Esophagus muscularis mucosa (tissue), 4 donors: ENCODE measurements around the gene AZU1. TPM values are rescaled to one million over a fixed set of nuclear protein-coding genes. Genes with fewer than 3 reads are reported as not detected.
"Not testable (repeated sequence)": the region's sequence is repeated elsewhere in the genome, so short reads cannot be mapped to it uniquely, and the experiment has no call there.

Experiments
- DNase-seq: peaks from one replicate; pipeline ENCODE4 v3.0.0-alpha.2; 2017; ENCODE audit errors: extremely low spot score
- H3K27ac ChIP-seq, 4 donors: fragments of 200-600 bp; sonication (generic); replicated peaks in 1 of 4; 1 replicate in 3 of 4; 2 replicates in 1 of 4; pipeline ENCODE4 v1.5.1; 2016 to 2019; ENCODE audit warnings: mild to moderate bottlenecking in 1 of 4
- H3K27me3 ChIP-seq, 4 donors: fragments of 200-600 bp; sonication (generic); one replicate each; pipeline versions ENCODE4 v1.5.1 to v1.6.0; 2016 to 2019
- H3K36me3 ChIP-seq, 4 donors: fragments of 200-600 bp; sonication (generic); one replicate each; pipeline ENCODE4 v1.5.1; 2016 to 2019
- H3K4me1 ChIP-seq, 4 donors: fragments of 200-600 bp; sonication (generic); one replicate each; pipeline ENCODE4 v1.5.1; 2016 to 2019
- H3K4me3 ChIP-seq, 4 donors: fragments of 200-600 bp; sonication (generic); 1 replicate in 2 of 4; 2 replicates in 2 of 4; pipeline ENCODE4 v1.5.1; 2016 to 2019; ENCODE audit warnings: mild to moderate bottlenecking in 4 of 4, moderate library complexity in 1 of 4
- H3K9me3 ChIP-seq, 4 donors: fragments of 200-600 bp; sonication (generic); 1 replicate in 3 of 4; 2 replicates in 1 of 4; pipeline ENCODE4 v1.5.1; 2016 to 2019
- CTCF ChIP-seq, 3 experiments: fragments of 200-600 bp in 2 of 3; fragments of 450-650 bp in 1 of 3; sonication (generic) in 2 of 3; IDR thresholded peaks; one replicate each; pipeline ENCODE4 v1.5.1; 2017 to 2019; ENCODE audit warnings: antibody characterized with exemption in 3 of 3, mild to moderate bottlenecking in 2 of 3, moderate library complexity in 1 of 3
- EP300 ChIP-seq: sonication (generic); formaldehyde crosslinking; IDR thresholded peaks from one replicate; pipeline ENCODE4 v1.6.1; 2017; ENCODE audit warnings: antibody characterized with exemption
- POLR2A ChIP-seq: fragments of 450-650 bp; IDR thresholded peaks from one replicate; pipeline ENCODE4 v1.6.1; 2017; ENCODE audit warnings: antibody characterized with exemption, moderate library complexity, mild to moderate bottlenecking, low read depth
- POLR2AphosphoS5 ChIP-seq, 2 donors: sonication (generic); formaldehyde crosslinking; IDR thresholded peaks; one replicate each; pipeline ENCODE4 v1.6.1; 2017; ENCODE audit warnings: antibody characterized with exemption in 2 of 2
- WGBS: methylation state at CpG from one replicate; pipeline ENCODE4 v1.1.5; 2018; 5-methylcytosine and 5-hydroxymethylcytosine counted together
- intact Hi-C: fragments of 100-400 bp; cut with DNase I; formaldehyde crosslinking; loops from one replicate; pipeline ENCODE4 v1.15.1; 2023
- total RNA-seq, 4 donors: library from RNA; depleted of rRNA; stranded (reverse); fragments of >200 nt; gene quantifications; one replicate each; pipeline versions ENCODE4 v1.1.0 to v1.2.1, GENCODE V29; 2016

AZU1 gene
- total RNA-seq, 4 donors from 2014 or later: 0.40 to 1.3 TPM; not detected in 2

- H3K4me3 ChIP-seq: no peak overlapping the region
- DNase-seq: no peak
- no peak for TF ChIP-seq POLR2A
- TF ChIP-seq CTCF (IDR thresholded peaks at IDR 0.05): no peak
- TF ChIP-seq POLR2AphosphoS5 (IDR thresholded peaks at IDR 0.05): no peak
- TF ChIP-seq EP300: no peak
- H3K27ac ChIP-seq: no peak overlapping the region
- peaks cover 10 to 20% (median 13%) of the 10 kb centered on the region in 4 donors for H3K4me1 ChIP-seq
- intact Hi-C loops: no loop called here
- H3K9me3 ChIP-seq: no peaks in the 10 kb centered on the region
- 88% methylated on average over 21 of the region's 28 CpGs for WGBS
- H3K36me3 ChIP-seq: peaks cover 20 to 92% (median 75%) of the 10 kb centered on the region in 4 donors
- H3K27me3 ChIP-seq: no peaks in the 10 kb centered on the region
Observed at GRCh38 chr19:875265-875879, 47.7 kb downstream of the AZU1 start.

- intact Hi-C loops: no loop called here
- H3K36me3 ChIP-seq: peaks cover 26 to 92% (median 76%) of the 10 kb centered on the region in 4 donors
Observed at GRCh38 chr19:876089-876488, 48.5 kb downstream of the AZU1 start.

GRCh38 chr19:876780-877314 is 49.2 kb downstream of the AZU1 start:
- Histone ChIP-seq H3K27ac (no peak overlapping the region), H3K4me3 (no peak overlapping the region), H3K9me3 (no peaks in the 10 kb centered on the region), H3K36me3 (peaks cover 31 to 94% (median 81%) of the 10 kb centered on the region in 4 donors), H3K4me1 (peaks cover 7 to 13% (median 9%) of the 10 kb centered on the region in 4 donors), H3K27me3 (no peaks in the 10 kb centered on the region)
- 96% methylated on average over 8 of the region's 29 CpGs for WGBS
- DNase-seq: no peak
- TF ChIP-seq POLR2A (no peak), CTCF (IDR thresholded peaks at IDR 0.05) (no peak), POLR2AphosphoS5 (IDR thresholded peaks at IDR 0.05) (no peak), EP300 (no peak)
- intact Hi-C loops: no loop called here

More at GRCh38 chr19:876089-876488, 48.5 kb downstream of the AZU1 start:
- H3K4me3 ChIP-seq: no peak overlapping the region
- no peak for DNase-seq
- peaks cover 8 to 15% (median 11%) of the 10 kb centered on the region in 4 donors for H3K4me1 ChIP-seq
- WGBS: 76% methylated on average over 17 of the region's 18 CpGs
- H3K9me3 ChIP-seq: no peaks in the 10 kb centered on the region
- H3K27me3 ChIP-seq: no peaks in the 10 kb centered on the region
- TF ChIP-seq EP300: no peak
- TF ChIP-seq POLR2AphosphoS5 (IDR thresholded peaks at IDR 0.05): no peak
- no peak for TF ChIP-seq POLR2A
- TF ChIP-seq CTCF (IDR thresholded peaks at IDR 0.05): no peak
- H3K27ac ChIP-seq: no peak overlapping the region

GRCh38 chr19:877992-878660 is 50.5 kb downstream of the AZU1 start:
- H3K27ac ChIP-seq, intact Hi-C loops, H3K27me3 ChIP-seq, H3K4me1 ChIP-seq, H3K9me3 ChIP-seq, H3K4me3 ChIP-seq, DNase-seq: not testable (repeated sequence)
- H3K36me3 ChIP-seq: peaks cover 34 to 98% (median 88%) of the 10 kb centered on the region in 4 donors
- WGBS: 88% methylated on average over 15 of the region's 23 CpGs

GRCh38 chr19:878751-879561 is 51.3 kb downstream of the AZU1 start:
- intact Hi-C loops, H3K4me3 ChIP-seq, H3K27ac ChIP-seq, DNase-seq, H3K27me3 ChIP-seq, H3K9me3 ChIP-seq, H3K4me1 ChIP-seq: not testable (repeated sequence)
- 81% methylated on average over 17 of the region's 24 CpGs for WGBS
- peaks cover 39 to 98% (median 87%) of the 10 kb centered on the region in 4 donors for H3K36me3 ChIP-seq
